MM.1S (cell line): ENCODE measurements around the gene DLX3.

Experiments
- DNase-seq: peaks from one replicate; pipeline ENCODE4 v3.0.0-alpha.2; 2015
- H2AFZ ChIP-seq: fragments of 300-600 bp; sonication (generic); 2 replicates; pipeline ENCODE4 v1.6.0; 2016; ENCODE audit warnings: antibody characterized with exemption, low read length
- H3F3A ChIP-seq: fragments of 300-600 bp; sonication (generic); 2 replicates; pipeline ENCODE4 v1.6.1; 2016; ENCODE audit warnings: mild to moderate bottlenecking, antibody characterized with exemption, low read length, moderate library complexity, mixed read lengths; ENCODE audit not compliant: insufficient read depth
- H3K27ac ChIP-seq: fragments of 300-600 bp; sonication (generic); 2 replicates; pipeline ENCODE4 v1.5.1; 2016; ENCODE audit warnings: mild to moderate bottlenecking, low read length
- H3K27me3 ChIP-seq: fragments of 300-600 bp; sonication (generic); replicated peaks from 2 replicates; pipeline ENCODE4 v1.6.0; 2016; ENCODE audit warnings: low read length; ENCODE audit not compliant: insufficient read depth
- H3K36me3 ChIP-seq: fragments of 300-600 bp; sonication (generic); replicated peaks from 2 replicates; pipeline ENCODE4 v1.6.1; 2016; ENCODE audit warnings: mild to moderate bottlenecking, low read length, mixed read lengths; ENCODE audit not compliant: insufficient read depth
- H3K4me1 ChIP-seq: fragments of 300-600 bp; sonication (generic); 2 replicates; pipeline ENCODE4 v1.6.1; 2016; ENCODE audit warnings: low read length, mixed read lengths
- H3K4me2 ChIP-seq: fragments of 300-600 bp; sonication (generic); 2 replicates; pipeline ENCODE4 v1.6.0; 2016; ENCODE audit warnings: low read depth, low read length
- H3K4me3 ChIP-seq: fragments of 300-600 bp; sonication (generic); 2 replicates; pipeline ENCODE4 v1.5.1; 2016; ENCODE audit warnings: low read length, mixed read lengths
- H3K79me2 ChIP-seq: fragments of 300-600 bp; sonication (generic); 2 replicates; pipeline ENCODE4 v1.6.1; 2016; ENCODE audit warnings: mixed run types, low read length, mixed read lengths
- H3K9ac ChIP-seq: fragments of 300-600 bp; sonication (generic); 2 replicates; pipeline ENCODE4 v1.6.1; 2016; ENCODE audit warnings: low read length, mixed read lengths
- H3K9me2 ChIP-seq: fragments of 300-600 bp; sonication (generic); replicated peaks from 2 replicates; pipeline ENCODE4 v1.6.1; 2016; ENCODE audit warnings: mild to moderate bottlenecking, low read length, mixed read lengths; ENCODE audit not compliant: insufficient read depth
- H3K9me3 ChIP-seq: fragments of 300-600 bp; sonication (generic); replicated peaks from 2 replicates; pipeline ENCODE4 v1.6.1; 2016; ENCODE audit warnings: mild to moderate bottlenecking, low read length, mixed read lengths; ENCODE audit not compliant: insufficient read depth
- H4K20me1 ChIP-seq: fragments of 300-600 bp; sonication (generic); 2 replicates; pipeline ENCODE4 v1.6.1; 2016; ENCODE audit warnings: mild to moderate bottlenecking, low read length, moderate library complexity, mixed read lengths; ENCODE audit not compliant: insufficient read depth
- CTCF ChIP-seq: fragments of 300-600 bp; sonication (generic); IDR thresholded peaks from 2 replicates; pipeline ENCODE4 v1.5.1; 2016; ENCODE audit warnings: antibody characterized with exemption, low read length, mixed read lengths
- EZH2 ChIP-seq: fragments of 300-600 bp; sonication (generic); optimal IDR thresholded peaks from 2 replicates; pipeline ENCODE3; 2017; ENCODE audit warnings: low read depth, mild to moderate bottlenecking, antibody characterized with exemption, low read length, mixed read lengths
- EZH2phosphoT487 ChIP-seq: fragments of 300-600 bp; sonication (generic); IDR thresholded peaks from 2 replicates; pipeline ENCODE4 v1.6.1; 2018; ENCODE audit warnings: antibody characterized with exemption, low read length

DLX3 gene

GRCh38 chr17:49994085-49995054, 654 bp downstream of the DLX3 start:
- no peak overlapping the region for H3K27ac ChIP-seq
- no peaks in the 10 kb centered on the region for H3K36me3 ChIP-seq
- no peak for DNase-seq
- H3F3A ChIP-seq: no peaks in the 10 kb centered on the region; the same call in 1 of the 2 replicates
- H3K9me2 ChIP-seq: no peaks in the 10 kb centered on the region
- H2AFZ ChIP-seq: no peak overlapping the region
- peak overlapping the region; percentile 22; the same call in 1 of the 2 replicates for H3K4me2 ChIP-seq
- no peaks in the 10 kb centered on the region for H3K9me3 ChIP-seq
- H3K27me3 ChIP-seq: peaks cover 91% of the 10 kb centered on the region
- H3K79me2 ChIP-seq: no peaks in the 10 kb centered on the region
- TF ChIP-seq EZH2 (peak; percentile 81), EZH2phosphoT487 (no peak; the same call in 1 of the 2 replicates)
- H4K20me1 ChIP-seq: no peaks in the 10 kb centered on the region
- H3K4me3 ChIP-seq: no peak overlapping the region
- no peaks in the 10 kb centered on the region for H3K4me1 ChIP-seq
- H3K9ac ChIP-seq: no peak overlapping the region

GRCh38 chr17:49993423-49994060, 1.5 kb downstream of the DLX3 start:
- Histone ChIP-seq H3K27me3 (peaks cover 91% of the 10 kb centered on the region), H3K9me3 (no peaks in the 10 kb centered on the region), H3K9me2 (no peaks in the 10 kb centered on the region), H4K20me1 (no peaks in the 10 kb centered on the region), H3K36me3 (no peaks in the 10 kb centered on the region), H3K9ac (no peak overlapping the region), H3K4me2 (no peak overlapping the region), H2AFZ (no peak overlapping the region), H3K4me3 (no peak overlapping the region), H3K4me1 (no peaks in the 10 kb centered on the region), H3F3A (no peaks in the 10 kb centered on the region; the same call in 1 of the 2 replicates), H3K27ac (no peak overlapping the region), H3K79me2 (no peaks in the 10 kb centered on the region)
- TF ChIP-seq EZH2phosphoT487: no peak
- no peak for TF ChIP-seq CTCF
- no peak for TF ChIP-seq EZH2
- no peak for DNase-seq

- no peak overlapping the region for H3K4me3 ChIP-seq
- no peak overlapping the region for H3K27ac ChIP-seq
- H4K20me1 ChIP-seq: no peaks in the 10 kb centered on the region
- H3K9ac ChIP-seq: no peak overlapping the region
- no peak overlapping the region for H3K4me2 ChIP-seq
- no peaks in the 10 kb centered on the region for H3K9me2 ChIP-seq
- no peaks in the 10 kb centered on the region for H3K4me1 ChIP-seq
- no peaks in the 10 kb centered on the region for H3K79me2 ChIP-seq
- TF ChIP-seq EZH2phosphoT487: no peak
- no peaks in the 10 kb centered on the region for H3K9me3 ChIP-seq
- H2AFZ ChIP-seq: no peak overlapping the region
- peaks cover 97% of the 10 kb centered on the region for H3K27me3 ChIP-seq
- no peak for DNase-seq
- no peaks in the 10 kb centered on the region; the same call in 1 of the 2 replicates for H3F3A ChIP-seq
- H3K36me3 ChIP-seq: no peaks in the 10 kb centered on the region
Observed at GRCh38 chr17:49992933-49993422, 2.0 kb downstream of the DLX3 start.

GRCh38 chr17:49992191-49992932, 2.7 kb downstream of the DLX3 start:
- H3K4me1 ChIP-seq: no peaks in the 10 kb centered on the region
- H3K4me3 ChIP-seq: no peak overlapping the region
- no peak overlapping the region for H2AFZ ChIP-seq
- no peaks in the 10 kb centered on the region for H3K36me3 ChIP-seq
- no peaks in the 10 kb centered on the region for H3K9me3 ChIP-seq
- H3F3A ChIP-seq: no peaks in the 10 kb centered on the region; the same call in 1 of the 2 replicates
- no peak overlapping the region for H3K4me2 ChIP-seq
- no peak for TF ChIP-seq EZH2phosphoT487
- TF ChIP-seq EZH2: no peak
- no peak for TF ChIP-seq CTCF
- H3K79me2 ChIP-seq: no peaks in the 10 kb centered on the region
- DNase-seq: no peak
- no peaks in the 10 kb centered on the region for H3K9me2 ChIP-seq
- no peak overlapping the region for H3K9ac ChIP-seq
- H4K20me1 ChIP-seq: no peaks in the 10 kb centered on the region
- no peak overlapping the region for H3K27ac ChIP-seq
- peaks cover 99% of the 10 kb centered on the region for H3K27me3 ChIP-seq
